Measurements from ENCODE around the gene PATJ.

- no peak for TF ChIP-seq CTCF (IDR thresholded peaks at IDR 0.05 in 8 of 11, conservative IDR thresholded peaks at IDR 0.05 in 3 of 11)
- no peak for TF ChIP-seq POLR2A (IDR thresholded peaks at IDR 0.05)
These were observed 162.1 kb downstream of the PATJ start for GRCh38 chr1:61904354-61904753.
